ENCODE measurements around the gene PIM3.

Gene PIM3

DNA sequence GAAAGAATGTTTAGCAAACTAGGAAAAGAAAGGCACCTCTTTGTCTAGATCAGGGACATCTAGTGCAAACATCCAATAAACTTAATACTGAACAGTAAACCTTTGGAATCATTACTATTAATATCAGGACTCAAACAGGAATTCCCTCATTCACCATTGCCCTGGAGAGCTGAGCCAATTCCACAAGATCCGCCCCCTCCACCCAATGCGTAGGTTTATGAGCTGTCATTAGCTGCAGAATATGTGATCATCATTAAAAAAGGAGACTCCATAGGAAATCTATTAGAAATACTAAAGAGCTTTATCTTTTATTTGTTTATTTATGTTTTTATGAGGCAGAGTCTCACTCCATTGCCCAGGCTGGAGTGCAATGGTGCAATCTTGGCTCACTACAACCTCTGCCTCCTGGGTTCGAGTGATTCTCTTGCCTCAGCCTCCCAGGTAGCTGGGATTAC lies 46.5 kb downstream of the PIM3 start:
- DNase-seq (ENCODE audit: low read depth), result no peak

DNA sequence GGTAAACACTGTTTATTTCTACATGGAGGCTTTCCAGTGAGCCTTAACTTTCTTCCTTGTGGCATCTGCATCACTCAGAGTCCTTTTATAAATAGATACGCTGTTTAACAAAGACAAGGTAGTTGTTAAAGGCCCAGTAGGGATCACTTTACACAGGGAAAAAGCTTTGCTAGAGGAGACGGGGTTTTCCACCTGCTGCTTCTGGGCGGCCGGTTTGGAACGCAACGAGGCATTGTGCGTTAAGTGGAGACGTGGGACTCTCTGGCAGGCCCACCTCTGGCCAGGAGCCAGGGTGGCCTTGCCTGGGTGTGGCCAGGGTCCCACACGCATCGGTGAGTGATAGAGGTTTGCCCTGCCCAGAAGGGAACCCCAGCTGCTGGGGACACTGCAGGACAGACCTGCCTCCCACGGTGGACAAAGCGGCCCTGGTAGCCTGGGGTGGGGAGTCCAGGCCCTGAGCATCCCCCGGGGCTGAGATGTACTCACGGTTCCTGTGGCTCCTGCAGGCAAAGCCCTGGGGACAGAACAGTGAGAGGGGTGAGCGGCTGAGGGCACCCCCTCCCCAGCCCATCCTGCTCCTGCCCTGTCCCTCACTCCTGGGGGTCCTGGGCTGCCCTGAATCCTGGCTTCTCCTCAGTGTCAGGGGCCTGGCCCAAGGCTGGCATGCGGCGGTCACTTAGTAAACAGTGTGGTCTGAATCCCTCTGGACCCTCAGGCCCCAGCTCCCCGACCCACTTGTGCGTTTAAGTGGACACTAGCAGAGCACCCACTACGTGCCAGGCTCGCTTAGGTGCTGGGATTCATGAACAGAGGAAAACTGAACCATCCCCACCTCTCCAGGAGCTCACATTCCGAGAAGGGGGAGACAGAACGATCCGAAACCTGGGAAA lies 47.8 kb downstream of the PIM3 start:
- DNase-seq (ENCODE audit: low read depth), result no peak

DNA sequence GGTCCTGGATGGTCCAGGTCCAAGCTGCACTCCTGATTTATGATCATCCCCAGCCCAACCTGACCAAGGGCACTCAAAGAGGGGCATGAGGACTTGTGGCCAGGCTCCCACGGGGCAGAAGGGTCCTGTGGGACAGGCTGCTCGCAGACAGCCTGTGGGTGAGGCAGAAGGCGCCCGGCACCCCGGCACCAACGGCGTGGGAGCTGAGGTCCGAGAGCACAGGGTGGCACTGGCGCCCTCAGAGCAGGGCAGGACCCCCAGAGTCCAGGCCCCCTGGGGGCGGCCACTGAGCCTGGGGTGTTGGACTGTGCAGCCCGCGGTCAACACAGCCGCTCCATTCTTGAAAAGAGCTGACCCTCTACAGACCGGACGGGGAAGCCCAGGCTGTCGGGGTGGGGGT lies 48.7 kb downstream of the PIM3 start:
- no peak for DNase-seq (ENCODE audit: low read depth)

DNA sequence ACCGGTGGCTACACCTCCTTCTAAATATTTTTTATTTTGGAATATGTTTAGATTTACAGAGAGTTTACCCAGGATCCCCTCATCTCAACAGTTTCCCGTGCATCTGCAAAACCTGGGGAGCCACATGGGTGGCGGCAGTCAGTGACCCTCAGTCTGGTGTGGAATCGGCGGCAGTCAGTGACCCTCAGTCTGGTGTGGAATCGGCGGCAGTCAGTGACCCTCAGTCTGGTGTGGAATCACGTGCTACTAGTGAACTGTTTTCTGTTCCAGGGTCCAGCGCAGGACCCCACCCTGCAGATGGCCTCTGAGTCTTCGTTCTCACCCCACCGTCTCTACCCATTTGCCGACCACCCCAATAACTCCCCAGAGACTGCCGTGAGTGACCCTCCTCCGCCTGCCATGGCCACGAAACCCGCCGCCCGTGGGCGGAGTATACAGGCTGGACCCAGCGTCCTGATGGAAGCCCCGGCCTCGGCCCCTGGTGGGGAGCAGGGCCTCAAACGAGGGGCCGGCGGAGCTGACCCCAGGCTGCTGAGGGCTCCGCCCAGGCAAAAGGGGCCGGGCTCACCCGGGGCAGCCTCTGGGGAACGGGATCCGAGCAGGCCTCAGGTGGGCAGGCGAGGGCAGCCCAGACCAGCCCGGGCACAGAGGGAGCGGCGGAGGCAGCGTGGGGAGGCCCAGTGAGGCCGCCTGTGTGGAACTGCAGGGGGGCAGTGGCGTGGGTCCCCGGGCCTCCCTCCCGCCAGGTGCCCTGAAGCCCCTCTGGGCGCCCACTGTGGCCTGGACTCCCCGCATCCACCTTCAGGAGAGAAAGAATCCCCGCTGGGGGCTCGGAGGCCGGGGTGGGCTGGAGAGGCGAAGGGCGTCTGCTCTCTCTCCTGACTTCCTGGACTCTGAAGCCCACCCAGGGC lies 49.4 kb downstream of the PIM3 start:
- DNase-seq (ENCODE audit: low read depth), result no peak

DNA sequence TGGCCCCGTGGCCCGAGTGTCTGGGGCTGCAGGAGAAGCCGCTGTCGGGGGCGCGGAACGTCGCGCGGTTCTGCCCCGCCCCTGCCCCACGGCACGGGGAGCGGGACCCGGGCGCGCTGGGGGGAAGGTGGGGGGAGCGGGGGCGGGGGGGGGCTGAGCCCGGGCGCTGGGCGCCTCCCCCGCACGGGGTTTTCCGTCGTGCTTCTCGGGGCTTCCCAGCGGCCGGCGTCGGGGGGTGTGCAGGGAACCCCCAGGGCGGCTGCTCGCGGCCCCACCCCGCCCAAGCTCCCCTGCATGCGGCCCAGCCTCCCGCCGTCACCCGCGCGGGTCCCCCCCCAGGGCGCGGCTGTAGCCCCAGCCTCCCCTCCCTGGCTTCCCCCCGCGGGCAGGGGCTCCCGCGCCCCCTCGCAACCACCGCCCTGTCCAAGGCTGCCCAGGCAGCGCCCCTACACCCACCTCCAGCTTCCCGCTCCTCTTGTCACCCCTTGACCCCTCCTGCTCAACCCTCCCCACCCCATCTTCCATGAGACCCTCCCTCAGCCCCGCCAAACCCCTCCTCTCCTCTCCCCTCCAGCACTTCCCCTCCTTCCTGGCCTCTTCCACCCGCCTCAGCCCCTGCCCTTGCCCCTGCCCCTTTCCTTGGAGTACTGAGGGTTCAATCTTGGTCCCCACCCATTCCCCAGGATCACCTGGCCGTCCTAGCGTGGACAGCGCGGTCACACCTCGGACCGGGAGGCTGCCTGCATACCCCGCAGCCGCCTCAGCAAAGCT lies 50.3 kb downstream of the PIM3 start:
- DNase-seq (ENCODE audit: low read depth), result no peak

DNA sequence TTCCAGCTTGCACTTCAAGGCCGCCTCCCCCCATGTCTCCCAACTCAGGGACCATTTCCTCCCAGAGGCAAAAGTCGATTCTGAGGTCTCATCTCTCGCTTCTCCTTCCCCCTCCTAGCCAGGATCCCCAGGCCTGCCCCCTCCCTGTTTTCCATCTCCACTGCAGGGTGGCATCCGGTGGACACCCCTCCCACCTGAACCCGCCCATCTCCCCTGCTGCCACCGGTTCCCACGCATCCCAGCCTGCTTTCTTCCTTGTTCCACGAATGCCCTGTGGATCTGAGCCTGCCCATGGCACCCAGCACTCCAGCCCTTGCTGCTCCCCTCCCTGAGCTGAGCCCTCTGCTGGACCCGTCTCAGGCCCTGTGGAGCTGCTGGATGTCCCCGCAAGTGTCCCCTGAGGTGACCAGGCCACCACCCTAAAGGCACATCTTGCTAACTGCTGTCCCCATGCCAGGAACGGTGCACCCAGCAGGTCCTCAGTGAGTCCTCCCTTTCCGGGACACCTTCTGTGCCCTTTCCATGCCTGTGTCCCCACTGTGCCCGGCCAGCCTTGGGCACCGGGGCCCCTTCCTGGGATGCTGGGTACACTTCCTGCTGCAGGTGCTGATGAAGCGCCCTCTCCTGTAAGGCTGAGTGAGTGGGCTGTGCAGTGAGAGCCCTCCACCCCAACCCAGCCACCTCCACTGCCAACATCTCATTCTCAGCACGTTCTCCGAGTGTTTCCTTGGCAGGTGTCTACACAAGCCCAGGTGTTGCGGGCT lies 51.1 kb downstream of the PIM3 start:
- no peak for DNase-seq (ENCODE audit: low read depth)

DNA sequence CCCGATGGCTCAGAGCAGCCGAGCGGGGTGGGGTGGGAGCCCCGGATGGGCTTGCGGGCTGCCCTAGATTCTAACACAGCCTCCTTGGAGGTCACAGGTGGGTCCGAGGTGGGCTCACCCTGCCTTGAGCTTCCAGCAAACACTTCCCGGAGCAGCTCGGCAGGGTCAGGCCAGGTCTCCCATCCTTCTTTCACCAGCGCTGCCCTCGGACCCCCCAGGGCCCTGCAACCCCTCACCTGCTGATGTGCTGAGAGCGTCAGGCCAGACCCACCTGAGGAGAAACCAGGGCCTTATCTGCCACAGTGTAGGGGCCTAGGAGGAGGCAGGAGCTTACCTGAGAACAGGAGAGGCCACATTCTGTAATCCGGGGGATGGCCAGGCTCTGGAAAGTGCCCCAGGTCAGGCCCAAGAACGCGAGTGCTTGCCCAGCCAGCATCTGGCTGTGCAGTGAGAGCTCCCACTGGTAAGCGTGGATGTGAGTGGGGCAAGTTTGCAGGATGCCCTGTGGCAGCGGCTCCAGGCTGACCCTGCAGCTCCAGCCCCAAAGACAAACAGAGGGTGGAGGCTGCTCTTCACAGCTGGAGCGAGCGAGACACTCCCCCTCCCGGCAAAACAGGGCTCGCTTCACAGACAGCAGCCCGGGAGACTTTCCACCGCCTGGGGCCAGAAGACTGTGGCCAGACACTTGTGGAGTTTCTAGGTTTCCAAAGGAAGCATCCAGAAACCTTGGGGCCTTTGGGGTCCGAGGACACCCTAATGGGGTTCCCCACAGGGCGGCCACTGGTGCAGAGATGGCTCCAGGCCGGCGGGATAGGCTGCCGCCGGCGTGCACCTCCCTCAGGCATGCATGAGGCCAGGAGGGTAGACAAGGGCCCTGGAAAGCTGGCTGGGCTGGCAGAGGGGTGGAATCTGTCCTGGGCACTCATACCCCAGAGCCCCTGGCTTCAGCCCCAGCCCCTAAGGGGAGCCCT lies 51.9 kb downstream of the PIM3 start, which contains the start of gene IL17REL:
IL17REL (minus strand) TSS at position 555 of the 971 bp plus-strand sequence; CDS start at position 436, 119 bp downstream.
- DNase-seq (ENCODE audit: low read depth), result no peak

All from HS-27A (cell line).